Stomach (tissue), 4 donors: ENCODE data around the gene BCOR.

Experiments used
- POLR2A ChIP-seq, 4 donors: fragments of 450-650 bp; IDR thresholded peaks; one replicate each; pipeline ENCODE4 v1.6.1; 2016; ENCODE audit warnings: antibody characterized with exemption in 4 of 4, control low read depth in 2 of 4, mild to moderate bottlenecking in 1 of 4, moderate library complexity in 1 of 4
- POLR2AphosphoS5 ChIP-seq, 3 donors: sonication (generic); formaldehyde crosslinking; IDR thresholded peaks; one replicate each; pipeline ENCODE4 v1.6.1; 2016; ENCODE audit warnings: antibody characterized with exemption in 3 of 3
- TF ChIP-seq, protein P1 (sequence below), 7 experiments: fragments of 450-650 bp in 4 of 7; fragments of 200-600 bp in 3 of 7; sonication (generic) in 3 of 7; IDR thresholded peaks; one replicate each; pipeline ENCODE4 v1.5.1; 2016 to 2019; ENCODE audit warnings: antibody characterized with exemption in 7 of 7, control low read depth in 2 of 7, mild to moderate bottlenecking in 1 of 7

DNA sequence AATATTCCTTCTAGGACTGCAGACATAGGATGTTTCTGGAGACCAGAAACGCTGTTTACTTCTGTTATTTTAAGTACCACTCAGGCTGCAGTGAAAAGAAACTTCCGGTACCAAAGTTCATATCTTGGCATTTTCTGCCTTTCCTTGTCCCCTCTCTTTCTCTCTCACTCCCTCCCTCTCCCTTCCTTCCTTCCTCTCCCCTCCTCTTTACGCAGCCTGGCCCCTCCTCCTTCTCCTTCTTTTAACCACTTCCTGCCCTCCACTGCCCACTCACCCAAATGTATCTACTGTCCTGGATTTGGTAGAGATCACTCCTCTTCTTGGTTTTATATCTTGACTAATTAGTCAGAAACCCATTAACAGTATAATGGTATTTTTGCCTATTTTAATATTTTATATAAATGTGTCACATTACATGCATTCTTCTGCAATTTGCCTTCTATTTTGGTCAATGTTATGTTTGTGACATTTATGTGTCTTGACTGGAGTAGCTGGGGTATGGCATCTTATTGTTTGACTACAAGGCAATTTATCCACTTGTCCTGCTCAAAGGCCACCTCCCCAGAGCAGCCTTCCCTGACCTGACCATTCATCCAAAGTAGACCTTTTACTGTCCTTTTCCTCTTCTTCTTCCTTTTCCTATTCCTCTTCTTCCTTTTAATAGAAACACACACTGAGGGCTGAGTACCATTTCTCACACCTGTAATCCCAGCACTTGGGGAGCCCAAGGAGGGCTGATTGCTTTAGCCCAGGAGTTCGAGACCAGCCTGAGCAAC lies 56.9 kb downstream of the BCOR start:
- TF ChIP-seq, protein P1, sequence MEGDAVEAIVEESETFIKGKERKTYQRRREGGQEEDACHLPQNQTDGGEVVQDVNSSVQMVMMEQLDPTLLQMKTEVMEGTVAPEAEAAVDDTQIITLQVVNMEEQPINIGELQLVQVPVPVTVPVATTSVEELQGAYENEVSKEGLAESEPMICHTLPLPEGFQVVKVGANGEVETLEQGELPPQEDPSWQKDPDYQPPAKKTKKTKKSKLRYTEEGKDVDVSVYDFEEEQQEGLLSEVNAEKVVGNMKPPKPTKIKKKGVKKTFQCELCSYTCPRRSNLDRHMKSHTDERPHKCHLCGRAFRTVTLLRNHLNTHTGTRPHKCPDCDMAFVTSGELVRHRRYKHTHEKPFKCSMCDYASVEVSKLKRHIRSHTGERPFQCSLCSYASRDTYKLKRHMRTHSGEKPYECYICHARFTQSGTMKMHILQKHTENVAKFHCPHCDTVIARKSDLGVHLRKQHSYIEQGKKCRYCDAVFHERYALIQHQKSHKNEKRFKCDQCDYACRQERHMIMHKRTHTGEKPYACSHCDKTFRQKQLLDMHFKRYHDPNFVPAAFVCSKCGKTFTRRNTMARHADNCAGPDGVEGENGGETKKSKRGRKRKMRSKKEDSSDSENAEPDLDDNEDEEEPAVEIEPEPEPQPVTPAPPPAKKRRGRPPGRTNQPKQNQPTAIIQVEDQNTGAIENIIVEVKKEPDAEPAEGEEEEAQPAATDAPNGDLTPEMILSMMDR (IDR thresholded peaks at IDR 0.05) = no peak
- TF ChIP-seq POLR2A (IDR thresholded peaks at IDR 0.05) (no peak), POLR2AphosphoS5 (IDR thresholded peaks at IDR 0.05) (no peak)
